ENCODE measurements around the gene TMEM63C. TPM values are rescaled to one million over a fixed set of nuclear protein-coding genes. Genes with fewer than 3 reads are reported as not detected.

Gene TMEM63C
- total RNA-seq, 6 donors from 2014 or later: 0.15 to 8.3 (median 0.80) TPM; not detected in 2

DNA sequence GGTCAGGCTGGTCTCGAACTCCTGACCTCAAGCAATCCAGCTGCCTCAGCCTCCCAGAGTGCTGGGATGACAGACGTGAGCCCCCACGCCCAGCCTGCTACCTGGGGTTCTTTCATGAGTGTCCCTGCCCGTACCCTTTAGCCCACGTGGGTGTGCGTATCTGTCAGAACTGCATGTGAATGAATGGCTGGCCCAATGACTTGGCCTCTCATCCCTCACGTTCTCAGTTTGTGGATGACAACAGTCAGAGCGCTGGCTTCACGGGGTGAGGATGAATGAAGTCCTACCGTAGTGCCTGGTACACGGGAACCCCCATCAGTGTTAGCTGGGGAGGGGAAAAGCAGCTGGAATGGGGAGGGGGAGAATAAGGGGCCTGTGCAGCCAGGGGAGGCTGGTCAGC, 23.9 kb upstream of the TMEM63C start:
- TF ChIP-seq EP300 (IDR thresholded peaks at IDR 0.05) (no peak), POLR2A (IDR thresholded peaks at IDR 0.05) (no peak), POLR2AphosphoS5 (IDR thresholded peaks at IDR 0.05) (no peak)
- TF ChIP-seq, protein P1, sequence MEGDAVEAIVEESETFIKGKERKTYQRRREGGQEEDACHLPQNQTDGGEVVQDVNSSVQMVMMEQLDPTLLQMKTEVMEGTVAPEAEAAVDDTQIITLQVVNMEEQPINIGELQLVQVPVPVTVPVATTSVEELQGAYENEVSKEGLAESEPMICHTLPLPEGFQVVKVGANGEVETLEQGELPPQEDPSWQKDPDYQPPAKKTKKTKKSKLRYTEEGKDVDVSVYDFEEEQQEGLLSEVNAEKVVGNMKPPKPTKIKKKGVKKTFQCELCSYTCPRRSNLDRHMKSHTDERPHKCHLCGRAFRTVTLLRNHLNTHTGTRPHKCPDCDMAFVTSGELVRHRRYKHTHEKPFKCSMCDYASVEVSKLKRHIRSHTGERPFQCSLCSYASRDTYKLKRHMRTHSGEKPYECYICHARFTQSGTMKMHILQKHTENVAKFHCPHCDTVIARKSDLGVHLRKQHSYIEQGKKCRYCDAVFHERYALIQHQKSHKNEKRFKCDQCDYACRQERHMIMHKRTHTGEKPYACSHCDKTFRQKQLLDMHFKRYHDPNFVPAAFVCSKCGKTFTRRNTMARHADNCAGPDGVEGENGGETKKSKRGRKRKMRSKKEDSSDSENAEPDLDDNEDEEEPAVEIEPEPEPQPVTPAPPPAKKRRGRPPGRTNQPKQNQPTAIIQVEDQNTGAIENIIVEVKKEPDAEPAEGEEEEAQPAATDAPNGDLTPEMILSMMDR (IDR thresholded peaks at IDR 0.05): no peak
- ATAC-seq (ENCODE audit: low FRiP score in 2 of 2) (no peak), DNase-seq (no peak)
- Histone ChIP-seq H3K27me3 (no peaks in the 10 kb centered on the region), H3K36me3 (no peaks in the 10 kb centered on the region), H3K4me1 (no peaks in the 10 kb centered on the region), H3K9me3 (no peaks in the 10 kb centered on the region), H3K4me3 (no peak overlapping the region), H3K27ac (no peak overlapping the region)
- 37 to 51% methylated on average over 11 of the region's 11 CpGs for WGBS, 2 donors

DNA sequence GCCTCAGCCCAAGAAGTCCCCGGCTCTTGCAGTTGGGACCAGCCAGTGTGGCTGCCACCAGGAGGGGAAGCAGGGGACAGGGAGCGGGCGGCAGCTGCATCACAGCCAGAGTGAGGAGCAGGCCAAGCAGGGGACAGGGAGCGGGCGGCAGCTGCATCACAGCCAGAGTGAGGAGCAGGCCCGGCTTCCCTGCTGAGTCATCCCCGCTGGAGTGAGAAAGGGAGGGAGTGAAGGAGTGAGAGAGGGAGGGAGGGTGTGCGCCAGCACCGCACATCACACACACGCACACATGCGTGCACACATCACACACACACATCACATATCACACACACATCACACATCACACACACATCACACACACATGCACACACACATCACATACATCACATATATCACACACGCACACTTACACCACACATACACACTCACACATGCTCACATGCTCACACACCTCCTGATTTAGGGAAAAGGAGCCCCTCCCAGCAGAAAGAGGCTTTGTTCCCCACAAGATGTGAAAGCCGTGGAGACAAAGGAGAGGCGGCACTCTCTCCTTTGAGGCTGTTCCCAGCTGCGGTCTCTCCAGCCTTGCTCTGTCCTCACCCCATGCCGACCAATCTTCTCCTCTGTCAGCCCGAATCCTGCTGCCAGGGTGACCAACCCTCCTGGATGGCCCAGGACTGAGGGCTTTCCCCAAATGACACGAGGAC, 23.3 kb upstream of the TMEM63C start:
- WGBS, 2 donors: 15 to 17% methylated on average over 17 to 18 of the region's 18 CpGs
- no peaks in the 10 kb centered on the region for H3K27me3 ChIP-seq

DNA sequence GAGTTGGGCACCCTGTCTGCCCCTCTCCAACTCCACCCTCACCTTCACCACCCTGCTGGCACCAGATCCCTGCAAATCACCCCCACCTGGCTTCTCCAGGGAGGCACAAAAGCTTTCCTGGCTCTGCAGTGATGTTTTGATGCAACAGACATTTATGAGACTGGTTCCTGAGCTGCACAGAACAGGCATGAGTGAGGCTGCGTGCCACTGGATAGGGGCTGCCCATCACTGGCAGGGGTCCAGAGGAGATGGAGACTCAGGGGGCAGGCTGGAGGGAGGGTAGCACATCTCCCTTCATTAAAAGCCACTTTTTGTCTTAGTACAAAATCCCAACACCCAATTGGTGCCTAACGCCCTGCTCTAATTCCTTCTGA, 22.7 kb upstream of the TMEM63C start:
- H3K27ac ChIP-seq: no peak overlapping the region
- 67 to 78% methylated on average over 2 of the region's 2 CpGs for WGBS, 2 donors
- TF ChIP-seq POLR2AphosphoS5 (IDR thresholded peaks at IDR 0.05) (no peak), EP300 (IDR thresholded peaks at IDR 0.05) (no peak), POLR2A (IDR thresholded peaks at IDR 0.05) (no peak)
- TF ChIP-seq, protein P1 (IDR thresholded peaks at IDR 0.05): no peak
- ATAC-seq (ENCODE audit: low FRiP score in 2 of 2) (no peak), DNase-seq (no peak)
- no peaks in the 10 kb centered on the region for H3K9me3 ChIP-seq
- H3K36me3 ChIP-seq: no peaks in the 10 kb centered on the region
- no peak overlapping the region for H3K4me3 ChIP-seq
- no peaks in the 10 kb centered on the region for H3K4me1 ChIP-seq
- no peaks in the 10 kb centered on the region for H3K27me3 ChIP-seq

More for the DNA sequence above, 23.3 kb upstream of the TMEM63C start:
- no peaks in the 10 kb centered on the region for H3K4me1 ChIP-seq
- TF ChIP-seq EP300 (IDR thresholded peaks at IDR 0.05) (no peak), POLR2AphosphoS5 (IDR thresholded peaks at IDR 0.05) (no peak), POLR2A (IDR thresholded peaks at IDR 0.05) (no peak)
- TF ChIP-seq, protein P1 (IDR thresholded peaks at IDR 0.05): no peak
- H3K4me3 ChIP-seq: no peak overlapping the region
- DNase-seq (peak in 1 of 2 donors; percentile 44), ATAC-seq (ENCODE audit: low FRiP score in 2 of 2) (peak in 1 of 2 donors; percentile 81)
- no peak overlapping the region for H3K27ac ChIP-seq
- H3K36me3 ChIP-seq: no peaks in the 10 kb centered on the region
- no peaks in the 10 kb centered on the region for H3K9me3 ChIP-seq

DNA sequence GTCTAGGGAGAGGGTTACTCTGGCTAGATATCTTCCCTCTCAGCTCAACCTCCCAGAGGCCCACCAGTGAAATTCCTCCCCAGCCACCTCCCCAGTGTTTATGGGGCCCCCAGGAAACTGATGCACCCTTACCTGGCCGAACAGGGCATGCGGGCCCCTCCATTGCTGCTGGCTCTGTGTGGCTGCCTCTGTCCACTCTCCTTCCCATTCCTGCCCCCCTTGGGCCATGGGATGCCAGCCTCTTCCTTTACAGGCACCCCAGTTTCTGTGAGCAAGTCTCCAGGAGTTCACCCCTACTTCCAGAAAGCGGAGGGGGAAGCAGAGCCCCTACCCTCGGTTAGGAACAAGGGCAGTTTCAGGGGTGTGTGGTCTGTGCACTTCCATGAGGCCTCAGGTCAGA, 20.6 kb upstream of the TMEM63C start:
- H3K4me3 ChIP-seq: no peak overlapping the region
- H3K4me1 ChIP-seq: no peaks in the 10 kb centered on the region
- no peak overlapping the region for H3K27ac ChIP-seq
- TF ChIP-seq, protein P1 (IDR thresholded peaks at IDR 0.05): no peak
- WGBS, 2 donors: 80 to 84% methylated on average over 4 of the region's 4 CpGs
- no peaks in the 10 kb centered on the region for H3K27me3 ChIP-seq
- H3K9me3 ChIP-seq: no peaks in the 10 kb centered on the region
- no peaks in the 10 kb centered on the region for H3K36me3 ChIP-seq
- DNase-seq: no peak
- ATAC-seq (ENCODE audit: low FRiP score in 2 of 2): peak in 1 of 2 donors; percentile 56

DNA sequence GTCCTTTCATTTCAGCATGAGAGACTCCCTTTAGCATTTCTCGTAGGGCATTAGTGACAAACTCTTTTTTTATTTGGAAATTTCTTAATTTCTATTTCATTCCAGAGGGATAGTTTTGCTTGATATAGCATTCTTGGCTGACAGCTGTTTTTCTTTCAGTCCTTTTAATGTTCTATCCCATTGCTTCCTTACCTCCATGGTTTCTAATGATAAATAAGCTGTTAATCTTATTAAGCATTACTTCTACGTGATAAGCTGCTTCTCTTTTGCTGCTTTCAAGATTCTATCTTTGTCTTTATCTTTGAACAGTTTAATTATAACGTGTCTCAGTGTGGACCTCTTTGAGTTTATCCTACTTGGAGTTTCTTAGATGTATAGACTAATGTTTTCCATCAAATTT, 11.6 kb upstream of the TMEM63C start:
- no peak for ATAC-seq (ENCODE audit: low FRiP score in 2 of 2)
- TF ChIP-seq POLR2A (IDR thresholded peaks at IDR 0.05) (no peak), POLR2AphosphoS5 (IDR thresholded peaks at IDR 0.05) (no peak), EP300 (IDR thresholded peaks at IDR 0.05) (no peak)
- TF ChIP-seq, protein P1 (IDR thresholded peaks at IDR 0.05): no peak
- Histone ChIP-seq H3K36me3 (no peaks in the 10 kb centered on the region), H3K27me3 (no peaks in the 10 kb centered on the region), H3K4me1 (no peaks in the 10 kb centered on the region), H3K4me3 (no peak overlapping the region), H3K9me3 (peaks cover 5 to 17% (median 13%) of the 10 kb centered on the region in 4 donors), H3K27ac (no peak overlapping the region)
- no peak for DNase-seq
- WGBS, 2 donors: 63% methylated on average over 3 of the region's 3 CpGs
